HepG2 (cell line): ENCODE results near the gene CHI3L1. TPM values are rescaled to one million over a fixed set of nuclear protein-coding genes. Genes with fewer than 3 reads are reported as not detected.
A peak's percentile ranks its signal among the peaks of the same experiment; 100 is the strongest.

Source experiments
- HBP1 ChIP-seq: IDR thresholded peaks from 2 replicates; pipeline ENCODE4 v1.6.1; 2016; ENCODE audit warnings: low read depth, control low read depth
- HIVEP1 ChIP-seq: sonication (generic); formaldehyde crosslinking; IDR thresholded peaks from 2 replicates; pipeline ENCODE4 v1.4.0; 2020; ENCODE audit warnings: mild to moderate bottlenecking, missing genetic modification reagents
- JUNB ChIP-seq: sonication (generic); formaldehyde crosslinking; IDR thresholded peaks from 2 replicates; pipeline ENCODE4 v1.8.0; 2022; ENCODE audit warnings: missing genetic modification reagents, mild to moderate bottlenecking, borderline replicate concordance
- KLF16 ChIP-seq, 2 experiments: sonication (generic) in 1 of 2; formaldehyde crosslinking in 1 of 2; IDR thresholded peaks; 2 replicates each; pipeline versions ENCODE4 v1.6.1 to v1.8.0; 2016 to 2023; ENCODE audit warnings: missing genetic modification reagents in 2 of 2, missing compliant biosample characterization in 1 of 2
- MXD3 ChIP-seq: IDR thresholded peaks from 2 replicates; pipeline ENCODE4 v1.6.1; 2016; ENCODE audit warnings: mild to moderate bottlenecking, missing biosample characterization, missing genetic modification reagents
- MYNN ChIP-seq: sonication (generic); formaldehyde crosslinking; IDR thresholded peaks from 2 replicates; pipeline ENCODE4 v1.4.0; 2020; ENCODE audit warnings: mild to moderate bottlenecking, low read depth, missing genetic modification reagents
- NFE2L2 ChIP-seq: fragments of 150-350 bp; IDR thresholded peaks from 2 replicates; pipeline ENCODE4 v1.6.1; 2014; ENCODE audit warnings: low read length
- PPARG ChIP-seq: conservative IDR thresholded peaks from 2 replicates; pipeline ENCODE4 v1.6.1; 2016; ENCODE audit warnings: missing biosample characterization, missing genetic modification reagents
- RAD21 ChIP-seq: fragments of 450-650 bp; formaldehyde crosslinking; IDR thresholded peaks from 2 replicates; pipeline ENCODE4 v1.5.0; 2020; ENCODE audit warnings: mild to moderate bottlenecking
- RNF2 ChIP-seq: fragments of 450-650 bp; conservative IDR thresholded peaks from 2 replicates; pipeline ENCODE4 v1.6.1; 2016; ENCODE audit warnings: low read depth
- RXRA ChIP-seq: sonication (generic); formaldehyde crosslinking; IDR thresholded peaks from 2 replicates; pipeline ENCODE4 v1.5.1; 2020; ENCODE audit warnings: missing genetic modification reagents
- SMC3 ChIP-seq: IDR thresholded peaks from 2 replicates; pipeline ENCODE4 v1.6.1; 2011; ENCODE audit warnings: low read length, improper control_type of control experiment
- SP5 ChIP-seq: IDR thresholded peaks from 2 replicates; pipeline ENCODE4 v1.6.1; 2016; ENCODE audit warnings: low read depth, borderline replicate concordance
- ZEB1 ChIP-seq: IDR thresholded peaks from 2 replicates; pipeline ENCODE4 v1.6.1; 2012; ENCODE audit warnings: mild to moderate bottlenecking, low read depth, inconsistent platforms; ENCODE audit not compliant: insufficient replicate concordance
- ZFP37 ChIP-seq: sonication (generic); formaldehyde crosslinking; IDR thresholded peaks from 2 replicates; pipeline ENCODE4 v1.4.0; 2020; ENCODE audit warnings: missing genetic modification reagents, borderline replicate concordance
- ZMAT3 ChIP-seq: sonication (generic); formaldehyde crosslinking; conservative IDR thresholded peaks from 2 replicates; pipeline ENCODE4 v1.7.0; 2021; ENCODE audit warnings: missing genetic modification reagents
- ZNF451 ChIP-seq: sonication (generic); formaldehyde crosslinking; IDR thresholded peaks from 2 replicates; pipeline ENCODE4 v1.5.0; 2020; ENCODE audit warnings: mild to moderate bottlenecking, missing genetic modification reagents
- ZNF512B ChIP-seq: sonication (generic); formaldehyde crosslinking; IDR thresholded peaks from 2 replicates; pipeline ENCODE4 v1.5.1; 2020; ENCODE audit warnings: missing genetic modification reagents, mild to moderate bottlenecking, borderline replicate concordance
- ZNF550 ChIP-seq: sonication (generic); formaldehyde crosslinking; IDR thresholded peaks from 2 replicates; pipeline ENCODE4 v1.4.0; 2020; ENCODE audit warnings: mild to moderate bottlenecking, missing genetic modification reagents, borderline replicate concordance
- ZNF598 ChIP-seq: sonication (generic); formaldehyde crosslinking; IDR thresholded peaks from 2 replicates; pipeline ENCODE4 v1.5.1; 2020; ENCODE audit warnings: mild to moderate bottlenecking, missing genetic modification reagents, borderline replicate concordance
- ZNF883 ChIP-seq: sonication (generic); formaldehyde crosslinking; IDR thresholded peaks from 2 replicates; pipeline ENCODE4 v1.5.1; 2020; ENCODE audit warnings: mild to moderate bottlenecking, missing genetic modification reagents; ENCODE audit errors: not compliant biosample characterization
- ZNF891 ChIP-seq: sonication (generic); formaldehyde crosslinking; IDR thresholded peaks from 2 replicates; pipeline ENCODE4 v1.5.0; 2020; ENCODE audit warnings: mild to moderate bottlenecking, missing genetic modification reagents
- ZSCAN9 ChIP-seq: IDR thresholded peaks from 2 replicates; pipeline ENCODE4 v1.6.1; 2016; ENCODE audit warnings: borderline replicate concordance
- polyA plus RNA-seq, 8 experiments: library from polyadenylated mRNA; depleted of rRNA in 3 of 8; stranded (reverse) in 7 of 8; unstranded in 1 of 8; fragments of >200 nt; fragmentation: Illumina TruSeq in 4 of 8; extraction: Trizol in 4 of 8; gene quantifications; 2 replicates each; pipeline versions ENCODE4 v1.2.1 to v1.2.3, GENCODE V29; 2011 to 2016; ENCODE audit warnings: low read depth in 4 of 8, missing spikeins in 1 of 8, mixed read lengths in 1 of 8; ENCODE audit not compliant: insufficient read depth in 1 of 8
- total RNA-seq, 5 experiments: library from RNA; depleted of rRNA; stranded (reverse); fragments of >200 nt; fragmentation: Illumina TruSeq; extraction: Trizol; gene quantifications; 2 replicates each; pipeline ENCODE4 v1.2.3, GENCODE V29; 2016; ENCODE audit warnings: low read depth in 1 of 5
- TF ChIP-seq, protein P1 (sequence below): sonication (generic); formaldehyde crosslinking; IDR thresholded peaks from 2 replicates; pipeline ENCODE4 v1.4.0; 2020; ENCODE audit warnings: mild to moderate bottlenecking, missing genetic modification reagents
- TF ChIP-seq, protein P2 (sequence below): sonication (generic); formaldehyde crosslinking; IDR thresholded peaks from 2 replicates; pipeline ENCODE4 v1.5.0; 2020; ENCODE audit warnings: missing genetic modification reagents, mild to moderate bottlenecking, borderline replicate concordance

Gene CHI3L1
- total and polyA plus RNA-seq, 2 of the 13 experiments (the other 11 are each of a cell fraction or from before 2014, with no cell fraction given): 0.09 to 0.13 TPM

GRCh38 chr1:203172184-203173010, 14.1 kb downstream of the CHI3L1 start (continued):
- TF ChIP-seq HBP1 (CRISPR knock-in tag) (no peak), ZNF550 (CRISPR knock-in tag) (no peak), ZNF891 (CRISPR knock-in tag) (no peak), SP5 (CRISPR knock-in tag) (no peak), MXD3 (CRISPR knock-in tag) (no peak), JUNB (CRISPR knock-in tag) (no peak), RAD21 (CRISPR knock-in tag) (peak; percentile 51; the same call in 1 of the 2 replicates), ZSCAN9 (no peak), RNF2 (no peak), ZNF451 (no peak), MYNN (CRISPR knock-in tag) (no peak), ZMAT3 (CRISPR knock-in tag) (no peak), RXRA (CRISPR knock-in tag) (no peak), ZEB1 (no peak), ZFP37 (CRISPR knock-in tag) (no peak), HIVEP1 (CRISPR knock-in tag) (no peak), PPARG (CRISPR knock-in tag) (no peak), SMC3 (peak; percentile 63), ZNF598 (no peak), ZNF883 (CRISPR knock-in tag) (no peak), NFE2L2 (no peak), KLF16 (CRISPR knock-in tag; IDR thresholded peaks at IDR 0.05) (no peak), ZNF512B (CRISPR knock-in tag) (no peak)
- TF ChIP-seq, protein P1, sequence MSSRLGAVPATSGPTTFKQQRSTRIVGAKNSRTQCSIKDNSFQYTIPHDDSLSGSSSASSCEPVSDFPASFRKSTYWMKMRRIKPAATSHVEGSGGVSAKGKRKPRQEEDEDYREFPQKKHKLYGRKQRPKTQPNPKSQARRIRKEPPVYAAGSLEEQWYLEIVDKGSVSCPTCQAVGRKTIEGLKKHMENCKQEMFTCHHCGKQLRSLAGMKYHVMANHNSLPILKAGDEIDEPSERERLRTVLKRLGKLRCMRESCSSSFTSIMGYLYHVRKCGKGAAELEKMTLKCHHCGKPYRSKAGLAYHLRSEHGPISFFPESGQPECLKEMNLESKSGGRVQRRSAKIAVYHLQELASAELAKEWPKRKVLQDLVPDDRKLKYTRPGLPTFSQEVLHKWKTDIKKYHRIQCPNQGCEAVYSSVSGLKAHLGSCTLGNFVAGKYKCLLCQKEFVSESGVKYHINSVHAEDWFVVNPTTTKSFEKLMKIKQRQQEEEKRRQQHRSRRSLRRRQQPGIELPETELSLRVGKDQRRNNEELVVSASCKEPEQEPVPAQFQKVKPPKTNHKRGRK: no peak
- TF ChIP-seq, protein P2, sequence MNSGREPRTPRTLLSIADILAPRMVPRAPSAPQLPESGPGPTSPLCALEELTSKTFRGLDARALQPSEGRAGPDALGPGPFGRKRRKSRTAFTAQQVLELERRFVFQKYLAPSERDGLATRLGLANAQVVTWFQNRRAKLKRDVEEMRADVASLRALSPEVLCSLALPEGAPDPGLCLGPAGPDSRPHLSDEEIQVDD: no peak
